Thoracic aorta (tissue), 2 donors: ENCODE measurements around the gene METTL26. TPM values are rescaled to one million over a fixed set of nuclear protein-coding genes. Genes with fewer than 3 reads are reported as not detected.
"Not testable (repeated sequence)": the region's sequence is repeated elsewhere in the genome, so short reads cannot be mapped to it uniquely, and the experiment has no call there.

ENCODE experiments used
- ATAC-seq: fragments of 150-250 bp; one replicate; pipeline ENCODE4 v1.8.0; 2017; ENCODE audit warnings: low read depth; ENCODE audit not compliant: insufficient number of reproducible peaks, low FRiP score
- DNase-seq: peaks from one replicate; pipeline ENCODE4 v3.0.0-alpha.2; 2020; ENCODE audit warnings: low spot score
- H3K27ac ChIP-seq, 2 donors: fragments of 200-600 bp; sonication (generic); 1 replicate in 1 of 2; 2 replicates in 1 of 2; pipeline ENCODE4 v1.5.1; 2016; ENCODE audit warnings: mild to moderate bottlenecking in 2 of 2, moderate library complexity in 2 of 2
- H3K27me3 ChIP-seq: fragments of 200-600 bp; sonication (generic); replicated peaks from 2 replicates; pipeline ENCODE4 v1.6.0; 2016; ENCODE audit warnings: mild to moderate bottlenecking; ENCODE audit not compliant: insufficient read depth
- H3K36me3 ChIP-seq: fragments of 200-600 bp; sonication (generic); one replicate; pipeline ENCODE4 v1.5.1; 2016
- H3K4me1 ChIP-seq, 2 donors: fragments of 200-600 bp; sonication (generic); 1 replicate in 1 of 2; 2 replicates in 1 of 2; pipeline versions ENCODE4 v1.5.1 to v1.6.0; 2016; ENCODE audit warnings: low read depth in 2 of 2, mild to moderate bottlenecking in 1 of 2; ENCODE audit not compliant: control insufficient read depth in 1 of 2
- H3K4me3 ChIP-seq: fragments of 200-600 bp; sonication (generic); 2 replicates; pipeline ENCODE4 v1.5.1; 2016; ENCODE audit warnings: mild to moderate bottlenecking
- H3K9me3 ChIP-seq: fragments of 200-600 bp; sonication (generic); 2 replicates; pipeline ENCODE4 v1.5.1; 2016
- CTCF ChIP-seq: fragments of 200-600 bp; sonication (generic); IDR thresholded peaks from one replicate; pipeline ENCODE4 v1.5.1; 2019; ENCODE audit warnings: antibody characterized with exemption
- total RNA-seq, 2 donors: library from RNA; depleted of rRNA; stranded (reverse); fragments of >200 nt; gene quantifications; one replicate each; pipeline versions ENCODE4 v1.1.0 to v1.2.3, GENCODE V29; 2016

METTL26 gene
- total RNA-seq, 2 donors from 2014 or later = 83.4 to 217 TPM

- H3K27me3 ChIP-seq = no peaks in the 10 kb centered on the region
- no peak for DNase-seq
- peaks cover 2% of the 10 kb centered on the region for H3K36me3 ChIP-seq
- no peak for ATAC-seq
- no peak for TF ChIP-seq CTCF
- H3K4me3 ChIP-seq = no peak overlapping the region
- H3K9me3 ChIP-seq = no peaks in the 10 kb centered on the region
- no peak overlapping the region for H3K27ac ChIP-seq
- H3K4me1 ChIP-seq = no peaks in the 10 kb centered on the region
These were observed 35.3 kb downstream of the METTL26 start for GRCh38 chr16:600781-601180.

GRCh38 chr16:598823-599739, 37.0 kb downstream of the METTL26 start:
- H3K4me1 ChIP-seq = no peaks in the 10 kb centered on the region
- H3K4me3 ChIP-seq = no peak overlapping the region
- no peaks in the 10 kb centered on the region for H3K27me3 ChIP-seq
- H3K9me3 ChIP-seq = no peaks in the 10 kb centered on the region
- no peak overlapping the region for H3K27ac ChIP-seq
- TF ChIP-seq CTCF = no peak
- no peak for DNase-seq
- H3K36me3 ChIP-seq = peaks cover 2% of the 10 kb centered on the region
- no peak for ATAC-seq

- not testable (repeated sequence) for H3K9me3 ChIP-seq, DNase-seq, H3K27ac ChIP-seq, ATAC-seq, H3K27me3 ChIP-seq, H3K4me3 ChIP-seq, H3K36me3 ChIP-seq, H3K4me1 ChIP-seq
These were observed 38.5 kb downstream of the METTL26 start for GRCh38 chr16:597655-598054.

- ATAC-seq (no peak), DNase-seq (no peak)
- no peak overlapping the region for H3K4me3 ChIP-seq
These were observed 39.4 kb downstream of the METTL26 start for GRCh38 chr16:596736-597060.

GRCh38 chr16:595942-596735, 40.0 kb downstream of the METTL26 start:
- TF ChIP-seq CTCF = no peak
- no peak overlapping the region for H3K27ac ChIP-seq
- ATAC-seq (no peak), DNase-seq (no peak)
- H3K4me1 ChIP-seq = peaks cover 4 to 17% of the 10 kb centered on the region in 2 donors
- H3K4me3 ChIP-seq = no peak overlapping the region
- no peaks in the 10 kb centered on the region for H3K27me3 ChIP-seq
- H3K9me3 ChIP-seq = no peaks in the 10 kb centered on the region
- H3K36me3 ChIP-seq = peaks cover 2% of the 10 kb centered on the region

More at GRCh38 chr16:596736-597060, 39.4 kb downstream of the METTL26 start:
- H3K27ac ChIP-seq = no peak overlapping the region
- no peak for TF ChIP-seq CTCF
- H3K9me3 ChIP-seq = no peaks in the 10 kb centered on the region
- peaks cover 2% of the 10 kb centered on the region for H3K36me3 ChIP-seq
- H3K4me1 ChIP-seq = peaks cover 0 to 11% of the 10 kb centered on the region in 2 donors
- no peaks in the 10 kb centered on the region for H3K27me3 ChIP-seq
